Tibial nerve (tissue), 4 donors: ENCODE results near the gene PLEKHA7. TPM values are rescaled to one million over a fixed set of nuclear protein-coding genes. Genes with fewer than 3 reads are reported as not detected.

Source experiments
- DNase-seq, 2 donors: peaks; one replicate each; pipeline ENCODE4 v3.0.0-alpha.2; 2019; ENCODE audit warnings: low spot score in 2 of 2
- H3K27ac ChIP-seq, 4 donors: fragments of 200-600 bp; sonication (generic) in 3 of 4; one replicate each; pipeline ENCODE4 v1.5.1; 2017 to 2019; ENCODE audit warnings: mild to moderate bottlenecking in 1 of 4
- H3K27me3 ChIP-seq, 2 donors: fragments of 200-600 bp; sonication (generic) in 1 of 2; one replicate each; pipeline versions ENCODE4 v1.5.1 to v1.6.0; 2017 to 2019
- H3K36me3 ChIP-seq, 3 donors: fragments of 200-600 bp; sonication (generic); one replicate each; pipeline ENCODE4 v1.5.1; 2018 to 2019
- H3K4me1 ChIP-seq, 4 donors: fragments of 200-600 bp; sonication (generic) in 3 of 4; one replicate each; pipeline ENCODE4 v1.5.1; 2017 to 2019
- H3K4me3 ChIP-seq, 4 donors: fragments of 200-600 bp; sonication (generic) in 3 of 4; one replicate each; pipeline ENCODE4 v1.5.1; 2017 to 2019; ENCODE audit warnings: mild to moderate bottlenecking in 1 of 4, moderate library complexity in 1 of 4
- H3K9me3 ChIP-seq, 4 donors: fragments of 200-600 bp; sonication (generic) in 3 of 4; one replicate each; pipeline ENCODE4 v1.5.1; 2017 to 2019
- CTCF ChIP-seq, 5 experiments: fragments of 200-600 bp in 3 of 5; fragments of 450-650 bp in 2 of 5; sonication (generic) in 3 of 5; IDR thresholded peaks; one replicate each; pipeline ENCODE4 v1.5.1; 2016 to 2019; ENCODE audit warnings: antibody characterized with exemption in 5 of 5, mild to moderate bottlenecking in 3 of 5, moderate library complexity in 2 of 5
- EP300 ChIP-seq, 2 donors: sonication (generic); formaldehyde crosslinking; IDR thresholded peaks; one replicate each; pipeline ENCODE4 v1.6.1; 2017; ENCODE audit warnings: antibody characterized with exemption in 2 of 2, mild to moderate bottlenecking in 1 of 2
- POLR2A ChIP-seq, 2 donors: fragments of 450-650 bp; IDR thresholded peaks; one replicate each; pipeline ENCODE4 v1.6.1; 2017; ENCODE audit warnings: antibody characterized with exemption in 2 of 2, mild to moderate bottlenecking in 2 of 2, moderate library complexity in 2 of 2
- whole genome bisulfite sequencing, 2 donors: methylation state at CpG; one replicate each; pipeline ENCODE4 v1.1.5; 2018; 5-methylcytosine and 5-hydroxymethylcytosine counted together
- total RNA-seq, 4 donors: library from RNA; depleted of rRNA; stranded (reverse); fragments of >200 nt; gene quantifications; one replicate each; pipeline ENCODE4 v1.1.0, GENCODE V29; 2016

PLEKHA7 gene
- total RNA-seq, 4 donors from 2014 or later: 41.6 to 56.7 (median 50.1) TPM

DNA sequence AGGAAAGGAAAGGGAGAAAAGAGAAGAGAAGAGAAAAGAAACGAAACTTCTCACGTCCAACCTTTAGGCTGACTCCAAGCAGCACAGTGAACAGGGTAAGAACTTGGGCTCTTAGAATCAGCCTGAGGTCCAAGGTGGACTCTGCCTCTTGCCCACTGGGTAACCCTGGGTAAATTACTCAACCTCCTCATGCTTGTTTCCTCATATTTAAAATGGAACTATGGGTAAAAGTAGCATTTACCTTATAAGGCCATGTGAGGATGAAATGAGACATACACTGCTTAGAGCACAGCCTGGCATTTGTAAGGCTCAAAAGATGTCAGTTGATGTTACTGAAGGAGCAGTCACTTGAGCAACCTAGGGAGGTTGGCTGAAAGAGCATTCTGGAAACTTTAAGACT is 167.9 kb downstream of the PLEKHA7 start:
- DNase-seq: no peak
- no peaks in the 10 kb centered on the region for H3K4me1 ChIP-seq
- TF ChIP-seq EP300 (IDR thresholded peaks at IDR 0.05): no peak
- peaks cover 0 to 64% (median 0%) of the 10 kb centered on the region in 3 donors for H3K36me3 ChIP-seq
- no peak overlapping the region for H3K4me3 ChIP-seq
- 88 to 92% methylated on average over 2 of the region's 2 CpGs for WGBS, 2 donors
- H3K27ac ChIP-seq: no peak overlapping the region
- no peaks in the 10 kb centered on the region for H3K27me3 ChIP-seq
- H3K9me3 ChIP-seq: no peaks in the 10 kb centered on the region

GRCh38 chr11:16844268-16844771 is 169.9 kb downstream of the PLEKHA7 start:
- DNase-seq: no peak
- peaks cover 0 to 63% (median 0%) of the 10 kb centered on the region in 3 donors for H3K36me3 ChIP-seq
- no peaks in the 10 kb centered on the region for H3K4me1 ChIP-seq
- no peaks in the 10 kb centered on the region for H3K9me3 ChIP-seq
- no peaks in the 10 kb centered on the region for H3K27me3 ChIP-seq
- H3K27ac ChIP-seq: no peak overlapping the region
- 94 to 100% methylated on average over 1 of the region's 1 CpG for WGBS, 2 donors
- H3K4me3 ChIP-seq: no peak overlapping the region
- TF ChIP-seq EP300 (IDR thresholded peaks at IDR 0.05): no peak
- no peak for TF ChIP-seq POLR2A (IDR thresholded peaks at IDR 0.05)
- no peak for TF ChIP-seq CTCF (IDR thresholded peaks at IDR 0.05)

DNA sequence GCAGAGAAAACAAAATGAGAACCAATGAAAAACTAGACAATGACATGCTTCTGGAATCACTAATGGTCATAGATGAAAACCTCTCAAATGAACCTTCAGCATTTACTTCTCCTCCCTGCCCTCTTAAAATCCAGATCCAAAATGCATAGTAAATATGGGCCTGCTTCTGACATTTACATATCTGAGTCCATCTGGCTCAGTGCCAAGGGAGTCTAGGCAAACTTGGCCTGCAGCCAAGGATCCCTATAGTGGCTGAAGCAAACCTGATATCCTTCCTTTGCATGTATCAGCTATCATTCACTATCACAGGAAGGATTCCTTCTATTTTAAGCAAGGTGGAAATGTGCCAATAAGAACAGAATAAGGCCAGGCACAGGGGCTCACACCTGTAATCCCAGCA is 170.9 kb downstream of the PLEKHA7 start:
- no peak for DNase-seq
- Histone ChIP-seq H3K27me3 (no peaks in the 10 kb centered on the region), H3K4me3 (no peak overlapping the region), H3K9me3 (no peaks in the 10 kb centered on the region), H3K27ac (no peak overlapping the region), H3K4me1 (no peaks in the 10 kb centered on the region), H3K36me3 (peaks cover 0 to 56% (median 0%) of the 10 kb centered on the region in 3 donors)
- TF ChIP-seq CTCF (IDR thresholded peaks at IDR 0.05) (no peak), POLR2A (IDR thresholded peaks at IDR 0.05) (no peak), EP300 (IDR thresholded peaks at IDR 0.05) (no peak)

GRCh38 chr11:16841984-16842383 is 172.2 kb downstream of the PLEKHA7 start:
- Histone ChIP-seq H3K27ac (no peak overlapping the region), H3K36me3 (peaks cover 0 to 63% (median 0%) of the 10 kb centered on the region in 3 donors), H3K27me3 (no peaks in the 10 kb centered on the region), H3K9me3 (no peaks in the 10 kb centered on the region), H3K4me1 (no peaks in the 10 kb centered on the region), H3K4me3 (no peak overlapping the region)
- TF ChIP-seq CTCF (IDR thresholded peaks at IDR 0.05) (no peak), POLR2A (IDR thresholded peaks at IDR 0.05) (no peak), EP300 (IDR thresholded peaks at IDR 0.05) (no peak)
- DNase-seq: no peak
- 62 to 97% methylated on average over 3 to 4 of the region's 4 CpGs for WGBS, 2 donors

GRCh38 chr11:16841481-16841880 is 172.7 kb downstream of the PLEKHA7 start:
- no peaks in the 10 kb centered on the region for H3K4me1 ChIP-seq
- no peak overlapping the region for H3K27ac ChIP-seq
- no peak for DNase-seq
- no peak overlapping the region for H3K4me3 ChIP-seq
- H3K9me3 ChIP-seq: no peaks in the 10 kb centered on the region
- H3K36me3 ChIP-seq: peaks cover 0 to 60% (median 0%) of the 10 kb centered on the region in 3 donors
- no peaks in the 10 kb centered on the region for H3K27me3 ChIP-seq
- 87 to 100% methylated on average over 5 to 9 of the region's 9 CpGs for WGBS, 2 donors
- TF ChIP-seq CTCF (IDR thresholded peaks at IDR 0.05): no peak
- no peak for TF ChIP-seq POLR2A (IDR thresholded peaks at IDR 0.05)
- TF ChIP-seq EP300 (IDR thresholded peaks at IDR 0.05): no peak

DNA sequence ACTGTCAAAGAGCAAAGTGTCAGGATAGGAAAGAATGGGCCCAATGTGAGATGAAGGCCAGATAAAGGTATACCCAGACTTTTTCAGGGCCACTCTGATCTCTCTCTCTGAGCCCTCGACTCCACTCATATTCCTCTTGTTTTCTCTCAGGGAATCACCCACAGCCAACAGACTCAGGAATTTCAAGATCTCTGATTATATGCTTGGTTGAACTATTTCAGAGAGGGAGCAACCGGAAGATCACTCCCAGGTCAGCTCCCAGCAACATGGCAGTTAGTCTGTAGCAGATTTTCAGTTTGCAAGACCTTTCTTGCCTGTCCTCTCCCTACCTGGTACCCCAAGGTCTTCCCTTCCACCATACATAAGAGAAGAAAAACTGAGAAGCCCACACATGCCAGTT is 173.3 kb downstream of the PLEKHA7 start:
- H3K27me3 ChIP-seq: no peaks in the 10 kb centered on the region
- WGBS, 2 donors: 84 to 93% methylated on average over 2 of the region's 2 CpGs

More for the DNA sequence above, 173.3 kb downstream of the PLEKHA7 start:
- DNase-seq: no peak
- TF ChIP-seq POLR2A (IDR thresholded peaks at IDR 0.05): no peak
- TF ChIP-seq EP300 (IDR thresholded peaks at IDR 0.05): no peak
- no peak for TF ChIP-seq CTCF (IDR thresholded peaks at IDR 0.05)
- H3K9me3 ChIP-seq: no peaks in the 10 kb centered on the region
- H3K27ac ChIP-seq: no peak overlapping the region
- no peak overlapping the region for H3K4me3 ChIP-seq
- peaks cover 0 to 55% (median 0%) of the 10 kb centered on the region in 3 donors for H3K36me3 ChIP-seq
- H3K4me1 ChIP-seq: no peaks in the 10 kb centered on the region
